ENCODE results near the gene GRK6.

GRK6 gene

DNA sequence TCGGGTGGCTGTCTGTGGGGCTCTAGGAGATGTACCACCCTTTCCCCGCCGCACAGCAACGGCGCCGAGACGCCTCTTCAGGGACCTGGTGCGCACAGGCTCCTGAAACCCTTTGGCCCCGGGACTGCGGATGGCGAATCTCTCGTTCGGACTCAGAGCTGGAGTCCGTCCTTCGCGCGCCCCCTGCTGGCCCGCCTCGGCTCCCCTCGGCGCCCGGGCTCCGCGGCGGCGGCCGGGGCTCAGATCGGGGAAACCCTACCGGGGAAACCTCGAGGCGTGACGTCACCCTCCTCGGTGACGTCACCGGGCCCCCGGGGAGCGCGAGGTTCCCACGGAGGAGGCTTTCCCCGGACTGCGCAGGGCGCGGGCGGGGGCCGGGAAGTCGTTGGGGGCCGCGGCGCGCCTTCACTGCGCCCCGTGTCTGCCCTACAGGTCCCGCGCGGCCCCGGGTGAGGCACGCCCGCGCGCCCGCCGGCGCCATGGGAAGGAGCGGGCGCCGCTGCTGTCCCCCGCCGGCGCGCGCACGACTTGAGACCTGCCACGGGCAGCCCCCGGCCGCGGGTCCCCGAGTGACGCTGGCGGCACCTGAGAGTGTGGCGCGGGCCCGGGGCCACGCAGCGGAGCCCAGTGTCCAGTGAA lies 28.0 kb downstream of the GRK6 start (continued):
- TF ChIP-seq KLF10 (tag by site-specific recombination; IDR thresholded peaks at IDR 0.05) = peak; percentile 95
- 0 out of 2 replicates have a peak, but pooled peaks have one; percentile 10 for TF ChIP-seq ZNF10 (tag by site-specific recombination; IDR thresholded peaks at IDR 0.05)
- TF ChIP-seq ZNF423 (tag by site-specific recombination; IDR thresholded peaks at IDR 0.05) = peak; percentile 21; the same call in 1 of the 2 replicates
- TF ChIP-seq, protein P1, sequence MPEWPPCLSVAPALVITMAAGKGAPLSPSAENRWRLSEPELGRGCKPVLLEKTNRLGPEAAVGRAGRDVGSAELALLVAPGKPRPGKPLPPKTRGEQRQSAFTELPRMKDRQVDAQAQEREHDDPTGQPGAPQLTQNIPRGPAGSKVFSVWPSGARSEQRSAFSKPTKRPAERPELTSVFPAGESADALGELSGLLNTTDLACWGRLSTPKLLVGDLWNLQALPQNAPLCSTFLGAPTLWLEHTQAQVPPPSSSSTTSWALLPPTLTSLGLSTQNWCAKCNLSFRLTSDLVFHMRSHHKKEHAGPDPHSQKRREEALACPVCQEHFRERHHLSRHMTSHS (tag by site-specific recombination; IDR thresholded peaks at IDR 0.05) = no peak
- no peak for TF ChIP-seq MYNN (tag by site-specific recombination; IDR thresholded peaks at IDR 0.05; ENCODE audit: borderline replicate concordance)
- TF ChIP-seq ZNF692 (tag by site-specific recombination; IDR thresholded peaks at IDR 0.05) = peak; percentile 66; the same call in 1 of the 2 replicates
- no peak; the same call in 1 of the 2 replicates for TF ChIP-seq ZNF626 (tag by site-specific recombination; IDR thresholded peaks at IDR 0.05)
- TF ChIP-seq, protein P2, sequence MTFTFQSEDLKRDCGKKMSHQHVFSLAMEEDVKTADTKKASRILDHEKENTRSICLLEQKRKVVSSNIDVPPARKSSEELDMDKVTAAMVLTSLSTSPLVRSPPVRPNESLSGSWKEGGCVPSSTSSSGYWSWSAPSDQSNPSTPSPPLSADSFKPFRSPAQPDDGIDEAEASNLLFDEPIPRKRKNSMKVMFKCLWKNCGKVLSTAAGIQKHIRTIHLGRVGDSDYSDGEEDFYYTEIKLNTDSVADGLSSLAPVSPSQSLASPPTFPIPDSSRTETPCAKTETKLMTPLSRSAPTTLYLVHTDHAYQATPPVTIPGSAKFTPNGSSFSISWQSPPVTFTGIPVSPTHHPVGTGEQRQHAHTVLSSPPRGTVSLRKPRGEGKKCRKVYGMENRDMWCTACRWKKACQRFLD (tag by site-specific recombination; IDR thresholded peaks at IDR 0.05) = no peak
- TF ChIP-seq, protein P3, sequence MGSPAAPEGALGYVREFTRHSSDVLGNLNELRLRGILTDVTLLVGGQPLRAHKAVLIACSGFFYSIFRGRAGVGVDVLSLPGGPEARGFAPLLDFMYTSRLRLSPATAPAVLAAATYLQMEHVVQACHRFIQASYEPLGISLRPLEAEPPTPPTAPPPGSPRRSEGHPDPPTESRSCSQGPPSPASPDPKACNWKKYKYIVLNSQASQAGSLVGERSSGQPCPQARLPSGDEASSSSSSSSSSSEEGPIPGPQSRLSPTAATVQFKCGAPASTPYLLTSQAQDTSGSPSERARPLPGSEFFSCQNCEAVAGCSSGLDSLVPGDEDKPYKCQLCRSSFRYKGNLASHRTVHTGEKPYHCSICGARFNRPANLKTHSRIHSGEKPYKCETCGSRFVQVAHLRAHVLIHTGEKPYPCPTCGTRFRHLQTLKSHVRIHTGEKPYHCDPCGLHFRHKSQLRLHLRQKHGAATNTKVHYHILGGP (tag by site-specific recombination; IDR thresholded peaks at IDR 0.05) = no peak
- no peak for TF ChIP-seq ZNF19 (tag by site-specific recombination; IDR thresholded peaks at IDR 0.05; ENCODE audit: low read depth)
- TF ChIP-seq ZNF324 (tag by site-specific recombination; IDR thresholded peaks at IDR 0.05) = peak; percentile 14; the same call in 1 of the 2 replicates
- TF ChIP-seq ZNF521 (tag by site-specific recombination; IDR thresholded peaks at IDR 0.05) = no peak
- TF ChIP-seq ZNF214 (tag by site-specific recombination; IDR thresholded peaks at IDR 0.05; ENCODE audit: borderline replicate concordance) = no peak
- TF ChIP-seq ZNF777 (tag by site-specific recombination; IDR thresholded peaks at IDR 0.05; ENCODE audit: borderline replicate concordance) = no peak
- no peak for TF ChIP-seq ZNF768 (tag by site-specific recombination; IDR thresholded peaks at IDR 0.05)
- no peak for TF ChIP-seq ZNF701 (tag by site-specific recombination; IDR thresholded peaks at IDR 0.05)
- no peak for TF ChIP-seq ZNF37A (tag by site-specific recombination; IDR thresholded peaks at IDR 0.05)
- TF ChIP-seq ZNF514 (tag by site-specific recombination; IDR thresholded peaks at IDR 0.05) = no peak
- no peak for TF ChIP-seq RBAK (tag by site-specific recombination; IDR thresholded peaks at IDR 0.05)
- no peak; the same call in 1 of the 2 replicates for TF ChIP-seq ZNF211 (tag by site-specific recombination; IDR thresholded peaks at IDR 0.05; ENCODE audit: low read depth)
- TF ChIP-seq ZNF146 (tag by site-specific recombination; IDR thresholded peaks at IDR 0.05) = no peak
- TF ChIP-seq ZNF416 (tag by site-specific recombination; IDR thresholded peaks at IDR 0.05) = no peak

DNA sequence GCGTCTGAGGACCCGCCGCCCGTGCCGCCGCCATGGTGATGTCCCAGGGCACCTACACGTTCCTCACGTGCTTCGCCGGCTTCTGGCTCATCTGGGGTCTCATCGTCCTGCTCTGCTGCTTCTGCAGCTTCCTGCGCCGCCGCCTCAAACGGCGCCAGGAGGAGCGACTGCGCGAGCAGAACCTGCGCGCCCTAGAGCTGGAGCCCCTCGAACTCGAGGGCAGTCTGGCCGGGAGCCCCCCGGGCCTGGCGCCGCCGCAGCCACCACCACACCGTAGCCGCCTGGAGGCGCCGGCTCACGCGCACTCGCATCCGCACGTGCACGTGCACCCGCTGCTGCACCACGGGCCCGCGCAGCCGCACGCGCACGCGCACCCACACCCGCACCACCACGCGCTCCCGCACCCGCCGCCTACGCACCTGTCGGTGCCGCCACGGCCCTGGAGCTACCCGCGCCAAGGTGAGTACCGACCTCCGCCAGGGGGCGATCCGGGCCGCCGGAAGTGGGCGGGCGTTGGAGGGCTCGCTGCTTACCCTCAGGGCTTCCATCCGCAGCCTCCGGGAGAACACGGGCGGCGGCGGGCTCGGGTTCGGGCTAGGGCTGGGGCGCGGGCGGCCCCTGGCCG lies 28.7 kb downstream of the GRK6 start:
- POLR2A ChIA-PET = interaction anchor here (0.7 to 5.4 kb wide), 21 partner anchors 8 to 148 kb away, joined by 3 to 89 read pairs (median 5); partner anchors contain the start of genes DBN1, DDX41, DOK3 and GRK6
- peak overlapping the region; percentile 89 for H3K27ac ChIP-seq (ENCODE audit: extremely low read depth, low read depth, low read length)
- peaks cover 8% of the 10 kb centered on the region for H3K4me1 ChIP-seq (ENCODE audit: control insufficient read depth, insufficient read depth, low read length)
- TF ChIP-seq EGR2 (tag by site-specific recombination; IDR thresholded peaks at IDR 0.05; ENCODE audit: low read depth) (peak; percentile 91), SCRT2 (tag by site-specific recombination; IDR thresholded peaks at IDR 0.05) (peak; percentile 81), ZNF23 (tag by site-specific recombination; IDR thresholded peaks at IDR 0.05; ENCODE audit: borderline replicate concordance) (no peak), ZBTB49 (tag by site-specific recombination; IDR thresholded peaks at IDR 0.05; ENCODE audit: low read depth) (no peak), BCL11B (tag by site-specific recombination; IDR thresholded peaks at IDR 0.05; ENCODE audit: low read depth) (no peak), ZNF629 (tag by site-specific recombination; IDR thresholded peaks at IDR 0.05) (peak; percentile 78), ZEB2 (tag by site-specific recombination; IDR thresholded peaks at IDR 0.05) (peak; percentile 98)

More for the DNA sequence above, 28.7 kb downstream of the GRK6 start:
- H3K36me3 ChIP-seq (ENCODE audit: control insufficient read depth in 2 of 2, insufficient read depth in 1 of 2, low read length in 2 of 2) = peaks cover 0 to 34% of the 10 kb centered on the region in 2 experiments; a peak in 2 of 3 replicates
- CTCF ChIA-PET = interaction anchor here (0.7 to 5.1 kb wide), 33 partner anchors 9 to 341 kb away, joined by 3 to 88 read pairs (median 4); partner anchors contain the start of genes GRK6, PDLIM7 and SLC34A1
- H3K9me3 ChIP-seq (ENCODE audit: control insufficient read depth, insufficient read depth, low read depth, low read length) = no peaks in the 10 kb centered on the region
- peak overlapping the region; percentile 69 for H3K4me3 ChIP-seq (ENCODE audit: low read depth, low read length)
